HG02973 (cell line): ENCODE results near the gene MEP1A.
"Not testable (repeated sequence)": the region's sequence is repeated elsewhere in the genome, so short reads cannot be mapped to it uniquely, and the experiment has no call there.

Experiments used
- ATAC-seq: cut with Tn5 transposase; IDR thresholded peaks from one replicate; pipeline ENCODE4 v1.9.1; 2021; ENCODE audit warnings: moderate library complexity; ENCODE audit not compliant: unreplicated experiment

Gene MEP1A

DNA sequence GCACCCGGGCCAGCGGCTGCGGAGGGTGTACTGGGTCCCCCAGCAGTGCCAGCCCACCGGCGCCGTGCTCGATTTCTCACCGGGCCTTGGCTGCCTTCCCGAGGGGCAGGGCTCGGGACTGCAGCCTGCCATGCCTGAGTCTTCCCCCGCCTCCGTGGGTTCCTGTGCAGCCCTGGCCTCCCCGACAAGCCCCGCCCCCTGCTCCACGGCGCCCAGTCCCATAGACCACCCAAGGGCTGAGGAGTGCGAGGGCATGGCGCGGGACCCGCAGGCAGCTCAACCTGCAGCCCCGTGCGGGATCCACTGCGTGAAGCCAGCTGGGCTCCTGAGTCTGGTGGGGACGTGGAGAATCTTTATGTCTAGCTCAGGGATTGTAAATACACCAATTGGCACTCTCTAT, 18.5 kb upstream of the MEP1A start:
- not testable (repeated sequence) for ATAC-seq

- no peak for ATAC-seq
These were observed 17.0 kb upstream of the MEP1A start for GRCh38 chr6:46776070-46776712.

DNA sequence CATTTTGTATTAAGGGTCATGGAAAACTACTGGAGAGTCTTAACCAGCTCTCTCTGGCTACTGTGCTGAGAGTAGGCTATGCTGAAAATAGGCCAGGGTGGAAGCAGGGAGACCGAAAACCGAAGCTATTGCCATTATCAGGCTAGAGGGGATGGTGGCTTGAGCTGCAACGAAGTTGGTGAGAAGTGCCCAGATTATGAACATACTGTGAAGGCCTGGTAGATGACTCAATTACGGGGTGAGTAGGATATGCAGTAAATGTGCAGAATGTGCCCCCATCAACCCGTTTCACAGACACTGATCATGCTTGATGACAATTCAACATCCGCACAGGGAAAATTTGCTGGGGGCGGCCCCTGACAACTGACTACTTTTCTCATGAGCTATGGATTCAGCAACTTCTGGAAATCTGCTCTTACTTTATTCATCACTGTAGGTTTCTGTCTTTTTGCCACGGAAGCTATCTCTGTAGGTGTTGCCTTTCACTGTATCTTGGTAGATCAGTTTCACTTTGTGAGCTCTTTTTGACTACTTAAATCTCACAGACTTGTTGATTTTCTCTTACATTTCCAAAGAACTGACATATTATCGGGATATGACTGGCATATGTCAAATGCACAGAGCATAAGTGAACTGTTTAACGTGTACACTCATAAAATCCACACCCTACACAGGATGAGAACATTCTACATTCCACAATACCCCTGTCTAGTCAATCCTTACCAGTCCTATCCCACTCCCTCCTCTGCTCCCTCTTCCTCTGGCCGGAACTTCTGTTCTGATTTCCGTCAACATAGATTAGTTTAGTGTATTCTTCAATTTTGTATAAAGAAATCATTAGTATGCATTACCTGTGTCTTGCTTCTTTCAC, 15.5 kb upstream of the MEP1A start:
- ATAC-seq = no peak

DNA sequence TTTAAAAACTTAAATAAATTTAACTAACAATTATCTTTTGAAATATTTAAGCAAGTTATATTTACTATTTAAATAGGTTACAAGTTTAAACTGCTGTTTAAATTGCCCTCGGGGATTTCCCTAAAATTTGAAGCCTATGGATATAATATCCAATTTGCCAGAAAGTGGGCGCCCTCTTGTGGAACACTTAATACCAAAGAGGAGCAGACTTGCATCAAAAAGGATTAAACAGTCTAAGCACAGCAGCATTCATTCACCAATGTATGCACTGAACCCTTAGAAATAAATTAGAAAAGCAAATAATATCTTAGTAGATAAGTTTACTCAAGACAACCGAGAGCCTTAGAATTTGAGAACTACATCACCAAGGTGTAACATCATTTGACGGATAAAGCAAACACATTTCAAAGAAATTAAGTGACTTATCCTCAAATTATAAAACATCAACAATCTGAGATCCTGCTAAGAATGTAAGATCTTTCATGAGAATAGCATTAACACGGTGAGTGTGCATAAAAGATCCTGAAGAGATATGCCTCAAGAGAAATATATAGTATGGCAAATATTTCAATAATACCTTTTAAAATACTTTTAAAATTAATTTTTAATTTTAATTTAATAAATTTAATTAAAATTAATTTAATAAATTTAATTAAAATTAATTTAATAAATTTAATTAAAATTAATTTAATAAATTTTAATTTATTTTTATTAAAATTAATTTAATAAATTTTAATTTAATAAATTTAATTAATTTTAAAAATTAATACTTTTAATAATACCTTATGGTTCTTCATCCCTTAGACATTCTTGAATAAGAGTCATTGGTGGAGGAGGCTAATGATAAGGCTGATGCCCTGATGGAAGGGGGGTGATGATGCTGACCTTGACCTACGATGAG, 11.5 kb upstream of the MEP1A start:
- no peak for ATAC-seq

GRCh38 chr6:46784535-46784934, 8.7 kb upstream of the MEP1A start:
- no peak for ATAC-seq

DNA sequence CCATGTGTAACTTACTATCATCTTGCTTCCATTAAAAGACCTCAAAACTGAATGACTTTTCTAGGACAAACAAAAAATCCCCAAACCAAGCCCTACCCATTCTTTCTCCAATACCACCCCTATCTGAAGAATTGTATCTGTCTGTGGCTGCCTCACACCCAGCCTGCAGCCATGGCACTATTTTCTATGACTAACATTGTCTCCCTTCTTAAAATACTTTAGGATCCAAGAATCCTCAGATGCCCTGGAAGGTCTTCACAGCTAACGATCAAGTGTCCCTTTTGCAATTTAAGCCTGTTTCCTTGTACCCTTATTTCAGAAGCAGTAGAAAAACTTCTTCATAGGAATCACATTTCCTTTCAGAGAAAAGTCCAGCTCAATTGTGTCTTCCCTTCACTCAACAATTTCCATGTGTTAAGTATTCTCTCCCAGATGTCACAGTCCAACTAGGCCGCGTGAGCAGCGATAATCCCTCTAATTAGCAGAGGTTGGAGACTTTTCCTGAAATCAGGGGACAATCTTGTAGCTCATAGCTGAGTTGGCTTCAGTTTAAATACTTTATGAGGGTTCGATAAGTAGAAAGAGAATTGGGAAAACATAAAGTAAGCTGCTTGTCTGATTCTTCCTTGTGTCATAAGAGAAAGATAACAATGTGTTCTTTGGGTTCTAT, 5.2 kb upstream of the MEP1A start:
- ATAC-seq = no peak

GRCh38 chr6:46788791-46789190, 4.4 kb upstream of the MEP1A start:
- no peak for ATAC-seq

- ATAC-seq = no peak
These were observed 3.5 kb upstream of the MEP1A start for GRCh38 chr6:46789434-46790354.

DNA sequence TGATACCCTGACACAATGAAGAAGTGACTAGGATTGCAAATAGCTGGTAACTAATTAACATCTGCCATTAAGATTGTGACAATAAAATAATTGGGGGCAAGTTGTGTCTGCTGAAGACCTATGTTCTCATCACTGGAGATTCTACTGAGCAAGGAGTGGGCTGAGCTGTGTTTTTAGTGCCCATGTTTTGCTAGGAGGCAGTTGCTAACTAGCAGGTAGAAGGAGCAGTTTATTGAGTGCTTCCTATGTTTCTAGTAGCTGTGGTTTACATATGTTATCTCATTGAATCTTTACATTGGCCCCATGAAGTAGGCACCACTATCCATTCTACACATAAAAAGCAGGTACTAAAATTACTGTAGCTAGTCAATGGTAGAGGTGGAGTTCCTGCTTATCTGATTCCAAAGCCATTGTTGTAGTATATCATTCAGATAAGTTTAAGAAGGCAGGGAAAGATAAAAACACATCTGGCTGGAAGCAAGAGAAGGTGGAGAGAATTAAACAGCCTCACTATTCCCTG, 2.8 kb upstream of the MEP1A start:
- no peak for ATAC-seq

DNA sequence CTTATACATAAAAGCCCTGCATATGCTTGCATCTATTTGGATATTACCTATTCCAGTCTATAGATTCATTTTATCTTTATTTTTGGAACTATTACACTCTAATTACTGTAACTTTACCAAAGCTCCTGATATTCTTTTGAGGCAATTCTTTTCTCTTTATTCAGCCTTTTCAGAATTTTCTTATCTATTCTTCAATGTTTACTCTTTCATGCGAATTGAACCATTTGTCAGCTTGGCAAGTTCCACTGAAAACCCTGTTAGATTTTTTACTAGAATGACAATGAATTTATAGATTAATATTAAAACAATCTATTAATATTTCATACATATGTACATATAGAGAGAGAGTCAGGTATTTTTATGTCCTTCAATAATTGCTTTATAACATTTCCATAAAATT, 554 bp upstream of the MEP1A start:
- no peak for ATAC-seq

DNA sequence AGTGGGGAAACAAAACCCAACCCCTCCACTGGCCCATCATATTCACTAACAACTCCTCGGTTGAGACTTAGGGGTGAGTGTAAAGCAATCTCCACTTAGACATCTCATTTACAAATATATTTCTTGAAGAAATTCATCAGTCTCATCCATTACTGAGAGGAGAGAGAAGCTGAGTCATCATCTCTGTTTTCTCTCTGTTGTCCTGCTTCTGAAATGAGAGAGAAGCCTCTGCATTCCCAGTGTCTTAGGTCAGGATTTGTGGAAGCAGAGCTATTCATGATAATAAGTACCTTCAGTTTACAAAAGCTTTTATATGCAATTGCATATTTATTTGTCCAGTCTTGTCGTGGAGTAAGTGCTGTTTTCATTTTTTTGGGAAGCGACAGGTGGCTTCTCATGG, 879 bp downstream of the MEP1A start:
- ATAC-seq = no peak

DNA sequence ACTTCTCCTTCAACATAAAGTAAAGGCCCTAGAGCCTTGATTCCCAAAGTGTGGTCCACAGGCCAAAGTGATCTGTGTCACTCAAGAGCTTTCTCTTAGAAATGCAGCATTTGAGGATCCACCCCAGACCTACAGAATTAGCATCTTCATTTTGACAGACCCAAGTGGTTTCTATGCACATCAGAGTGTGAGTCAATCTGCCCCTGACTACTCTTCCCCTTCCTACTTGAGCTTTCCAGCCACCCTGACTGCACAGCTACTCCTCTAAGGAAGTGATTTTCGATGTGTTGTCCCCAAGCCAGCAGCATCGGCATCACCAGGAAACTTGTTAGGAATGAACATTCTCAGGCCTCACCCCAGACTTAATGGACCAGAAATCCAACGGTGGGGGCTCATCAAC, 2.6 kb downstream of the MEP1A start:
- ATAC-seq = no peak

DNA sequence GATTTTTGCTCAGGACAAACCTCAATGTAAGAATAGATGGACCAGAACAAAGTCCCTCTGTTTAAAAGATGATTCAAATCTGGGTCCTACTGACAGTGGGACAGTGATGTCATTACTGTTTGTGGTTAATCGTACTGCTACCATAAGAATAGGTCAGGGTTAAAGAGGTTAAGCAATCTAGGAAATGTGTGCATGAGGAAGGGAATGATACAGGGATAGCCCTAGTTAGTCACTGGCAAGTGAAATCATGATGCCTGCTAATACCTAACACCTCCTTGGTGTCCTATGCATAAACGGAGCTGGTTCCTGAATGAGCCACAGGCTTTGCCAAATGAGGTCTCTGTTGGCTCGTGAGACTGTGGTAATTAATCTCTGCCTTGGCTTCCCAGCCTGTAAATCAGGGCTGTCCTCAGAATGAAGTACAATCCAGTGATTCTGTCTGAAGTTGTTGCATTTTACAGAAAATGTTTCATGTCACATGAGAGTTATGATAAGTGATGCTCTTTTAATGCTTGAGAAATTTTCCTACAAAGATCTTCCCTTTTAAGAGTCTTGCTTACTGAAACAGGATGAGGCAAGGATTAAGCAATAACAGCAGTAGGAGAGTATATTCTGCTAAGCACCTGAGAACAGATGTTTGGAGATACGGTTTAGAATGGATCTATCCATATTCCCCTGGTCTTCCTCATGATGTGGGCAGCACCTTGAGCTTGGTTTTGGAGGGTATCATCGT, 3.8 kb downstream of the MEP1A start:
- ATAC-seq = no peak

DNA sequence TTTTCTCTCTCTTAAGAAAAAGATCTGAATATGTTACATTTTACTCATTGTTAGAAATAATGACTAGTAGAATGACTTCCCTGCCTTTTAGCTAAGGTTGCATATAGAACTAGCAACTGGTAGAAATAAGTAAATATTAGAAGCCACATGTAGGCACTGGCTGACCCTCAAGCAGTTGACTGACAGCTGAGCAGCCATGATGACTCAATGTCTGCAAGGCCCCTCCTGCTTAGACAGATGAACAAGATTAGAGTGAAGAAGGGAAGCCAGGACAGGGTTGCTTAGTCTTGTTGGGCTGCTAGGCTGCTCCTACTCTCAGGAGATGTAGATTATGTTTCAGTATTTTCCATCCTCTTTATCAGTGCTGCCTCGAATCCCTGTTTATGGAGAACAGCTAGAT, 6.5 kb downstream of the MEP1A start:
- no peak for ATAC-seq

DNA sequence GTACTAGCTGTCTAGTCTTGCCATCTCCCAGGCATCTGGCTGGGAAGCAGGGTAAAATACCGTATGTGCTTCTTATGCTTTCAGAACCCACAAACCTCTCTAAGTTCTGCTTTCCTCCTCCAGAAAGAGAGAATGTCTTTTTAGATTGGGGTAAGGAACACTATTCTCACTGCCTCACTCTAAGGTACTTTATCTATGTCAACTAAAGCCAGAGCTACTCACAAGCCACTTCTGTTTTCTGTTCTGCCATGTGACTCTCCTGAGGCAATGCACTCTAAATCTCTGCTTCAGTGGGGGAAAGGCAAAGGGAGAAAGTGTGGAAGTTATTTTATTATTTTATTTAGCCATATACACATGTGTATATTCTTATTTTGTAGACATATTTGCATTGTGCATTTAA, 15.6 kb downstream of the MEP1A start:
- no peak for ATAC-seq

- no peak for ATAC-seq
These were observed 21.9 kb downstream of the MEP1A start for GRCh38 chr6:46815130-46815529.

DNA sequence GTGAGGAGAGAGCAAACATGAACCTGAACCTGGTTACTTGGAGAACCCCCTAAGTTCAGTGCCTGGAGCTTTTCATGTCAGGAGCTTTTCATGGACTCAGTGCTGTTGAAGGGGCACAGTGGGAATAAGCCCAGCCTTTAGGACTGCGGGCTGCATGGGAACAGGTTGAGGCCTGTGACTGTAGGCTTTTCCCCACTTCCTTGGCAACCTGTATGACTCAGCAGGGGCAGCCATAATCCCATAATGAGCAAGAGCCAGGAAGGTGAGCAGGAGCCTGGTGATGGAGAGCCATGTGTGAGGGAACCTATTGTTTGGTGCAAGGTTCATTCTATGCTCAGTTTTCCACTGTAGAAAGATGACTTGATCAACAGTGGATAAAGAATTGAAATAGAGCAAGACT, 23.4 kb downstream of the MEP1A start:
- no peak for ATAC-seq

DNA sequence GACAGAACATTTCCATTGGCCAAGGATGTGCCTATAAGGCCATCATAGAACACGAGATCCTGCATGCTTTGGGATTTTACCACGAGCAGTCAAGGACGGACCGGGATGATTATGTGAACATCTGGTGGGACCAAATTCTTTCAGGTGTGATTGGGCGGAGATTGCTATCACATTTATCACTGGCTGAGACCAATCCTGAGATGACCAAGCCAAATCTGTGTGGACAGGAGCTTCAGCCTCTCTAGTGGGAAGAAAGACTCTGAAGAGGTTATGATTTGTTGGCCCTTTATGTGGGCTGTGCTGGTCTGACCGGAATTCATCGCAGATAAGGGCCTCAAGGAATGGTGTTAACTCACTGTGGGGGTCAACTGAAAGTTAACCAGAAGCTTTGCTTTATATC, 26.4 kb downstream of the MEP1A start:
- ATAC-seq = no peak

DNA sequence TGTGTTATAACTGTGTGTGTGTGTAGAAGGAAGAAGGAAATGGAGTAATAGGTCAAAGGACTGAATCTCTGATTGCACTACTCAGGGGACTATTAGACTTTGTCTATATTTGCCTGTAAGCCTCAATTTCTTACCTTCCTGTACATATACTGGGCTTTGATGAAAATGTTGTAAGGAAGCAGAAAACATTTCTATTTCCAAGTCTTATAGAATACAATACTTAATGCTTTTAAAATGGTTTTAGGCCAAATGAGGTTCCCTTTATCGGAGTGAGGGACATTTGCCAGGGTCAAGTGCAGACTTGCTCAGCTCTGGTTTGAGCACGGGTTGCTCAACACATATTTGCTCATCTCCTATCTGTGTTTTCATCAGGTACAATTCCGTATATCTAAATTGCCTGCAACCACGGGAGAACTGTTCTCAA, 28.3 kb downstream of the MEP1A start:
- ATAC-seq = no peak
